Renal cortical epithelial cell (primary cell): Measurements from ENCODE around the gene ABLIM2. TPM values are rescaled to one million over a fixed set of nuclear protein-coding genes. Genes with fewer than 3 reads are reported as not detected.
A peak's percentile ranks its signal among the peaks of the same experiment; 100 is the strongest.

Source experiments
- DNase-seq: peaks from one replicate; pipeline ENCODE4 v3.0.0-alpha.2; 2011; ENCODE audit warnings: low read depth
- total RNA-seq: library from RNA; depleted of rRNA; stranded (reverse); fragments of >200 nt; gene quantifications from 2 replicates; pipeline ENCODE4 v1.2.3, GENCODE V29; 2014

The ABLIM2 gene
- total RNA-seq, 1 donor from 2014 or later = 6.1 TPM

DNA sequence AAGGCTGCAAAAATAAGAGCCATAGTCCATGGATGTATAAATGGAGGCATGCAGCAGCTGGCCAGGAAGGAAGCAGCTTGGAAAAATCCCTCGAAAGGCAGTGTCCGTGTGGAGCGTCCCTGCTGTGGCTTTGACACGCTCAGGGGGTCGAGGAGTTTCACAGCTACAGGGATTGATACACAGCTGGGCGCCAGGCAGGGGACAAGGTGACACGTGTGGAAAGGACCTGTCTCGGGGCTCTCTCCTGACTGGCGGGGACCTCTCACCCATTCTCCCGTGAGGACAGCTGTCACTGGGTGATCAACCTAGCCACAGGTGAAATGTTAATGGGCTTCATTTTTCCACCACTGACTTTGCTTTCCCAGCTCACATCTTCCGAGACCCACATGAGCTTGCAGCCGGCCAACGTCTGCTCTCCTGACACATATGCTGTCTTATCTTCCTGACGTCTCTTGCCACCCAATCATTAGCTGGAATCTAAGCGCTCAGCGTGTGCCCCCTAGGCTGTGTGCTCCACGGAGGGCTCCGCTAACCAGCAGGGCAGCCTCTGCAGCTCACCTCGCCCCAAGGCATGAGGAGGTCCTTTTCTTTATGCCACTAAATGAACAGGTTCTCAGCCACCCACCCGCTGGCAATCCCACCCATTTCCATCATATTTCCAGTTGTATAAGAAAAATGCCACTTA, 129.6 kb downstream of the ABLIM2 start:
- DNase-seq = no peak

DNA sequence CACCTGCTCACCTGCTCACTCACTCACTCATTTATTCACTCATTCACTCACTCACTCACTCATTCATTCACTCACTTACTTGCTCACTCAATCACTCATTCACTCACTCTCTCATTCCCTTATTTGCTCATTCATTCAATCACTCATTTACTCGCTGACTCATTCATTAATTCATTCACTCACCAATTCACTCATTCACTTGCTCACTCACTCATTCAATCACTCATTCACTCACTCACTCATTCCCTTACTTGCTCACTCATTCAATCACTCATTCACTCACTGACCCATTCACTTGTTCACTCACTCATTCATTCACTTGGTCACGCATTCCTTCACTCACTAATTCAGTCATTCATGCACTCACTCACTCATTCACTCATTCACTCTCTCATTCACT, 130.2 kb downstream of the ABLIM2 start:
- no peak for DNase-seq

GRCh38 chr4:8026453-8026852, 132.2 kb downstream of the ABLIM2 start:
- no peak for DNase-seq

DNA sequence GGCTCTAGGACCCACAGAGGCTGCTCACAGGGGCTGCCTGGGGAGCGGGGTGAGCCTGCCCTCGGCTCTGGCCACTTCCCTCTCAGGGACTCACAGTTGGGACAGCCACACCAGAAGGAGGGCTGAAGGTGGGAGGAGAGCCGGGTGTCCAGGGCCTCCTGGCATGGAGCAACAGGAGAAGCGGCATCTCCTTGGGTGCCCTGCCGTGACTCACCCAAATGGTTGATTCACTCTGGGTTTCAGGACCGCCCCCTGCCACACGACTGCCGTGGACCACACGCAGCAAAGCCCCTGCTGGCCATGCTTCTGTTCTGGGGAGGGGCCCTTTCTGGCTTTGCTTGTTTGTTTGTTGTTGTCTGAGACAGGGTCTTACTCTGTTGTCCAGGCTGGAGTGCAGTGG, 132.9 kb downstream of the ABLIM2 start:
- no peak for DNase-seq

- DNase-seq = no peak
Measured at GRCh38 chr4:8024073-8024786, 134.4 kb downstream of the ABLIM2 start.

DNA sequence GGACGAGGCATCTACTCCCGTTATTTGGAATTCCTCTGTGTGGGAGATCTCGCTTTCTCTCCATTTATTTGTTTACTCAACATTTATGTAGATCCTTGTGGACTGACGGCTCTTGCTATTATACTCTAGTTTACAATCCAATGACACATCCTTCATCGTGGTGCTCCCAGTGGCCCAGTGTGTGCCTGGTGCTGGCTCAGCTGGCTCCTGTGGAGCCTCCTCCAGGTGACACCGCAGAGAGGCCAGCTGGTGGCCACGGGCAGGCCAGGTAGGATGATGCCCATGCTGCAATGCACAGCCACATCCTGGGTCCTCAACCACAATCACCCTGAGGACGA, 134.9 kb downstream of the ABLIM2 start:
- DNase-seq = no peak

DNA sequence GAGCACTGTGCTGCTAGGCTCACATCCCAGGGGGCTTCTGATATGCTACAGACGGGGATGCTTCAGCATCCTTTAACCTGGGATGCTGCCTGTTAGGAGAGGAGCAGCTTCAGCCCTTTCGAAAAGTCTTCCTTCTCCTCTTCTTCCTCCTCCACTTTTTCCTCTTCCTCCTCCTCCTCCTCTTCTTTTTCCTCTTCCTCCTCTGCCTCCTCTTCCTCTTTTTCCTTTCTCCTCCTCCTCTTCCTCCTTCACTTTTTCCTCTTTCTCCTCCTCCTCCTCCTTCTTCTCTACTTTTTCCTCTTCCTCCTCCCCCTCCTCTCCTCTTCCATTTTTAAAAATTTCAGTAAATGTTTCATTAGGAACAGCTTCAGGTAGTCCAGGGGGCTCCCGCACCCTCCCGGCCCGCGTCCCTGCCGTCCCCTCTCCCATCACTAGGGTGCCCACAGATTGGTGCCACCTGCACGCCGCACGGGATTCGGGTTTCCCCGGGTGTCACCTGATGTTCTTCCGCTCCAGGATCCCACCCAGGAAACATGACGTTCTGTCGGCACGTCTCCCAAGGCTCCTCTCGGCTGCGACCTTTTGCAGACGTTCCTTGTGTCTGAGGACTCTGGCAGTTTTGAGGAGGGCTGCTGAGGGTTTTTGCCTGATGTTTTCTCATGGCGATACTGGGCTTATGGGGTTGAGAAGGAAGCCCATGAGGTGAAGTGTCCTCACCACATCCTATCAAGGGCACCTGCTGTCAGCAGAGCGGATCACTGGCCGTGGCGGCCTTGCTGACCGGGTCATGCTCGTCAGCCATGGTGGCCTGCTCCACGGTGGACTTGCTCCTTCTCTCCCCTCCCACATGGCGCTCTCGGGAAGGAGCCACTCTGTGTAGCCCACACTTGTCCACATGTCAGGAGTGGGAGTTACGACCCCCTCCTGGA, 135.6 kb downstream of the ABLIM2 start:
- DNase-seq = no peak

DNA sequence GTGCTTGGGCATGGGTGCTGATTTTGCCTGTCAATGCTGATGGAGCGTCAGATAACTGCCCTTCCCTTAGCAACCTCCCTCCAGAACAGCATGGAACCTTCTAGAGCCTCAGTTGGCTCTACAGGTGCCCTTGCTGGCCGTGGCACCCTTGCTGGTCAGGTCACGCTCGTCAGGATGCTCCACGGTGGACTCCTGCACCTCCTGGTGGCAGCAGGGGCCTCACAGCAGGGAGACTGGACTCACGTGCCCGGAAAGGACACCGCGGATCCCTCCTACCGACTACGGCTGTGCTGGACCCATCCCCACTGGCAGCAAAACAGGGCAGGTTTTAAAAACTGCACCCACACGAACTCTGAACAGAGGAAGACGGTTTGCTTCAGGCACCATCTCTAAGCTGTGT, 136.8 kb downstream of the ABLIM2 start:
- no peak for DNase-seq

DNA sequence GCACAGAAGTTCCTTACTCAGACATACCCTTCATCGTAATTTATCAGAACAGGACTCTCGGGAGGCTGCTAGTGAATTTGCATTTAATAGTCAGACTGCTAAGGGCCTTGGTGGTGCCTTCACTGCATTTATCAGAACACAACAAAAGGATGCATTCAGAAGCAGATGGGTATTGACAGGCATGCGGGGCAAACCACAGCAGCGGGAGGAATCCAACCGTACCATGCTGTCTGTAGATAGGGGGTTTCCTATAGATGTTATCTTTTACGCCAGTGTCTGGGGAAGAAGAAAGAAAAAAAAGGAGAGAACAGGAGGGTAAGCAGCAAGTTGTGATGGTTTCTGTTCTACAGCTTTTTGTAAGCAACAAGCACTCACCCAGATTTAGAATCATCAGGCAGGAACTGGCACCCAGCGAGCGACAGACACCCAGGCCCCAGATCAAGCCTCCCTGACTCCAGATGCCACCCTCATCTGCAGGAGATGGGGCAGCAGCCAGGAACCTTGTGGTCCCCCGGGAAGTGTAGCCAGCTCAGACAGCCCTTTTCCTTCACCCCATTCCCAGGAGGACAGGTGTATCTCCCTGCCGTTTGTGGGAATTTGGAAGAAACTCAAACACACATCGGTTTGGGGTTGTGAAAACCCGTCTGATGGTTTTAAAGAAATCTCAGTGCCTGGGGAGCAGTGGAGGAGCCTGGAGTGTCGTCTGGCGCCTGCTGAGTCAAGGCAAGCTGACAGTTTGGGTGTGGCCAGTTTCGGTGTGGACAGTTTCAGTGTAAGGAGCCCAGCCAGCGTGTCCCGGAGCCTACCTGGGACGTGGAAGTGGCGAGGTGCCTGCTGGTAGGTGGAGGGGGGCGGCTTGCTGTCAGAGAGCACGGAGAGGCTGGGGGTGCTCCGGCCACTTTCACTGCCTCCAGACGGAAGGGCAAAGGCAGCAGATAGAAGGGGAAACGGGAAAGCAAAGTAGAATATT, 138.9 kb downstream of the ABLIM2 start:
- no peak for DNase-seq

- DNase-seq = no peak
Measured at GRCh38 chr4:8016527-8016926, 142.1 kb downstream of the ABLIM2 start.

GRCh38 chr4:8015512-8015911, 143.1 kb downstream of the ABLIM2 start:
- no peak for DNase-seq

GRCh38 chr4:8013976-8014726, 144.5 kb downstream of the ABLIM2 start:
- no peak for DNase-seq

- no peak for DNase-seq
Measured at GRCh38 chr4:8012517-8012916, 146.1 kb downstream of the ABLIM2 start.

GRCh38 chr4:8010618-8011017, 148.0 kb downstream of the ABLIM2 start:
- DNase-seq = peak; percentile 31

- DNase-seq = peak; percentile 16
Measured at GRCh38 chr4:8009710-8010511, 148.7 kb downstream of the ABLIM2 start.

DNA sequence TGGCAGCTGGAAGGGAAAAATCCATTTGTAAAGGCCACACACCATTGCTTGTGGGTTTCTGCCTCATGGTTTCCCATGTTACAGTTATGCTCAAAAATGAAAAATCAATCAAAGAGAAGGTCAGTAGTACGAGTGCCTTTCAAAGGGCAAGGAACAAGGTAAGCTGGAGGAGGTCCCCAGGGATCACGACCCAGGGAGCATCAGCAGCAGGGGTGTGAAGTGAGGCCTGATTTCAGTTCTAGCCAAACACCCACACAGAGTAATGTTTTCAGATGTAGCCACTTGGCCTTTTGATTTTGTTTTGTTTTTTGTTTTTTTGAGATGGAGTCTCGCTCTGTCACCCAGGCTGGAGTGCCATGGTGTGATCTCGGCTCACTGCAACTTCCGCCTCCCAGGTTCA, 149.5 kb downstream of the ABLIM2 start:
- no peak for DNase-seq

- DNase-seq = no peak
Measured at GRCh38 chr4:8008391-8008790, 150.2 kb downstream of the ABLIM2 start.

GRCh38 chr4:8007581-8007980, 151.0 kb downstream of the ABLIM2 start:
- no peak for DNase-seq

DNA sequence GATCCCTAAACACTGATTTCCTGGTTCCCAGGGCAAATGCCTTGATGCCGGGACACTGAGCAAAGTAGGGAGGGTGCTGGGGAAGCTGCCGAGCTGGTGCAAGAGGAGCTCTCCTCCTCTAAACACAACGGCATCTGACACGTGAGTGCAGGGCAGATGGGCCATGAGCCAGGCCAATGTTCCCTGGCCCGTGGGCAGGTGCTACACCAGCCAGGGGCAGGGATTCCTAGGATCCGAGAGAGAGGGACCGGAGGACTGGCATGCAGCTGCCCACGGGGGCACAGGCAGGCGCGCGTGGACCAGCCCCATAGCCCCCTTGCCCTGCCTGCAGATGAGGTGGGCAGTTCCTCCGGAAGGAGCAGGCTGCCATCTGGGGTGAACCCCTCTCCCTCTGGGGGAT, 152.1 kb downstream of the ABLIM2 start:
- DNase-seq = no peak

DNA sequence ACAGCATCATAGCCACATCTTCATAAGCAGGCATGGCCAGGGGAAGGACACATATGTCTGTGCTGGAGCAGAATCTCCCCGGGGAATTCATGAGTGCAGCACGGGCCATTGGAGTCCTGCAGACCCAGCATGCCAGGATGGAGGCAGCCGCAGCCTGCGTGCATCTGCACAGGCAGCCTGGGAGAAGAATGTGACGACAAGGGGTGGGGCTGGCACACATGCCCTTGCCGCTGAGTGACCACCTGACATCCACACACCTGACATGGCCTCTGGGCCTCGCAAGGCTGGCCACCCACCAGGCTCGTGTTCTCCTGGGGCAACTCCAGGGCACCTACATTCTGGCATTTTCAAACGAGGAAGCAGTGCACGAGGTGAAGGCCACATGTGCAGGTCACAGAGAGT, 152.8 kb downstream of the ABLIM2 start:
- DNase-seq = no peak
